Measurements from ENCODE around the gene LYVE1.

DNA sequence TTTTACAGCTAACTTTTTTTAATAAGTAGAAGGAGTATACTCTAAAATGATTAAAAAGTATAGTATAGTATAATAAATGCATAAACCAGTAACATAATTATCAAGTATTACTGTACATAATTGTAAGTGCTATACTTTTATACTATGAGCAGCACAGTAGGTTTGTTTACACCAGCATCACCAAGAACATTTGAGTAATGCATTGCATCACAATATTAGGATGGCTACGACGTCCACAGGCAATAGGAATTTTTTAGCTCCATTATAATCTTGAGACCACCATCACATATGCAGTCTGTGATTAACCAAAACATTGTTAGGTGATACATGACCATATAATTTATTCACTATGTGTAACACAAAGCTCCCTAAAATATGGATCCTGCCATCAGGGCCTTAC is 47.9 kb downstream of the LYVE1 start:
- TF ChIP-seq POLR2A (IDR thresholded peaks at IDR 0.05): no peak
- TF ChIP-seq, protein P1, sequence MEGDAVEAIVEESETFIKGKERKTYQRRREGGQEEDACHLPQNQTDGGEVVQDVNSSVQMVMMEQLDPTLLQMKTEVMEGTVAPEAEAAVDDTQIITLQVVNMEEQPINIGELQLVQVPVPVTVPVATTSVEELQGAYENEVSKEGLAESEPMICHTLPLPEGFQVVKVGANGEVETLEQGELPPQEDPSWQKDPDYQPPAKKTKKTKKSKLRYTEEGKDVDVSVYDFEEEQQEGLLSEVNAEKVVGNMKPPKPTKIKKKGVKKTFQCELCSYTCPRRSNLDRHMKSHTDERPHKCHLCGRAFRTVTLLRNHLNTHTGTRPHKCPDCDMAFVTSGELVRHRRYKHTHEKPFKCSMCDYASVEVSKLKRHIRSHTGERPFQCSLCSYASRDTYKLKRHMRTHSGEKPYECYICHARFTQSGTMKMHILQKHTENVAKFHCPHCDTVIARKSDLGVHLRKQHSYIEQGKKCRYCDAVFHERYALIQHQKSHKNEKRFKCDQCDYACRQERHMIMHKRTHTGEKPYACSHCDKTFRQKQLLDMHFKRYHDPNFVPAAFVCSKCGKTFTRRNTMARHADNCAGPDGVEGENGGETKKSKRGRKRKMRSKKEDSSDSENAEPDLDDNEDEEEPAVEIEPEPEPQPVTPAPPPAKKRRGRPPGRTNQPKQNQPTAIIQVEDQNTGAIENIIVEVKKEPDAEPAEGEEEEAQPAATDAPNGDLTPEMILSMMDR (IDR thresholded peaks at IDR 0.05): no peak
- no peak for TF ChIP-seq EP300 (IDR thresholded peaks at IDR 0.05)
- TF ChIP-seq POLR2AphosphoS5 (IDR thresholded peaks at IDR 0.05): no peak
